Spleen (tissue), 11 donors: ENCODE measurements around the gene GRIK2. TPM values are rescaled to one million over a fixed set of nuclear protein-coding genes. Genes with fewer than 3 reads are reported as not detected.

Experiments
- DNase-seq: peaks from one replicate; pipeline ENCODE4 v3.0.0-alpha.2; 2020
- H3K27ac ChIP-seq, 8 donors: fragments of 200-600 bp; sonication (generic) in 7 of 8; 1 replicate in 4 of 8; 2 replicates in 4 of 8; pipeline versions ENCODE4 v1.5.0 to v1.8.0; 2016 to 2021; ENCODE audit warnings: inconsistent platforms in 4 of 8, mild to moderate bottlenecking in 4 of 8, moderate library complexity in 1 of 8
- H3K27me3 ChIP-seq, 7 donors: fragments of 200-600 bp; sonication (generic) in 6 of 7; replicated peaks in 1 of 7; 1 replicate in 4 of 7; 2 replicates in 3 of 7; pipeline versions ENCODE4 v1.5.0 to v1.8.0; 2016 to 2021; ENCODE audit warnings: inconsistent platforms in 3 of 7, mild to moderate bottlenecking in 1 of 7
- H3K36me3 ChIP-seq, 6 donors: fragments of 200-600 bp; sonication (generic) in 5 of 6; 1 replicate in 4 of 6; 2 replicates in 2 of 6; pipeline versions ENCODE4 v1.5.0 to v1.8.0; 2016 to 2021; ENCODE audit warnings: inconsistent platforms in 2 of 6
- H3K4me1 ChIP-seq, 6 donors: fragments of 200-600 bp; sonication (generic) in 5 of 6; 1 replicate in 3 of 6; 2 replicates in 3 of 6; pipeline versions ENCODE4 v1.5.0 to v1.8.0; 2016 to 2021; ENCODE audit warnings: inconsistent platforms in 3 of 6
- H3K4me3 ChIP-seq, 8 donors: fragments of 200-600 bp; sonication (generic) in 7 of 8; 1 replicate in 4 of 8; 2 replicates in 4 of 8; pipeline versions ENCODE4 v1.5.0 to v1.8.0; 2016 to 2021; ENCODE audit warnings: inconsistent platforms in 4 of 8, mild to moderate bottlenecking in 4 of 8, moderate library complexity in 2 of 8
- H3K9me3 ChIP-seq, 8 donors: fragments of 200-600 bp; sonication (generic) in 7 of 8; 1 replicate in 4 of 8; 2 replicates in 4 of 8; pipeline versions ENCODE4 v1.5.0 to v1.8.0; 2016 to 2021; ENCODE audit warnings: inconsistent platforms in 4 of 8
- POLR2A ChIP-seq, 3 donors: fragments of 450-650 bp; IDR thresholded peaks; one replicate each; pipeline ENCODE4 v1.5.1; 2017; ENCODE audit warnings: antibody characterized with exemption in 3 of 3, mild to moderate bottlenecking in 1 of 3
- POLR2AphosphoS5 ChIP-seq, 3 donors: sonication (generic); formaldehyde crosslinking; IDR thresholded peaks; one replicate each; pipeline ENCODE4 v1.5.1; 2017; ENCODE audit warnings: antibody characterized with exemption in 3 of 3
- WGBS, 5 donors: extraction: QIAGEN DNeasy Blood & Tissue Kit in 3 of 5; methylation state at CpG; one replicate each; pipeline versions ENCODE4 v1.1.5 to v1.1.7; 2013 to 2018; 5-methylcytosine and 5-hydroxymethylcytosine counted together
- intact Hi-C: fragments of 100-400 bp; cut with DNase I; formaldehyde crosslinking; loops from one replicate; pipeline ENCODE4 v1.15.0; 2023; ENCODE audit warnings: low total_unique reads
- polyA plus RNA-seq, 3 donors: library from polyadenylated mRNA; stranded (reverse); fragments of 200-250 nt; gene quantifications; one replicate each; pipeline ENCODE4 v1.2.1, GENCODE V29; 2013
- total RNA-seq, 7 donors: library from RNA; depleted of rRNA in 3 of 7; stranded (reverse); fragments of >200 nt in 3 of 7; fragmentation: NEBNext Ultra II Directional in 4 of 7; extraction: Animal tissue kit (Norgen Biotek cat#: 25700) in 4 of 7; gene quantifications; one replicate each; pipeline versions ENCODE4 v1.1.0 to v1.2.1, GENCODE V29; 2016 to 2021
- TF ChIP-seq, protein P1 (sequence below), 11 experiments: fragments of 200-600 bp in 7 of 11; fragments of 450-650 bp in 4 of 11; sonication (generic) in 4 of 11; IDR thresholded peaks in 8 of 11; conservative IDR thresholded peaks in 3 of 11; 1 replicate in 7 of 11; 2 replicates in 4 of 11; pipeline versions ENCODE4 v1.4.0 to v1.8.0; 2016 to 2021; ENCODE audit warnings: antibody characterized with exemption in 11 of 11, inconsistent platforms in 4 of 11, mild to moderate bottlenecking in 1 of 11
- donor health status: healthy with polysubstance abuse.
- donor health status: DM: no; HTN: no; CAD: no; lungs with moderate emphysema.
- donor health status: DM: no; HTN: no; CAD: no.
- donor health status: Bipolar disorder and iron deficiency.
- donor health status: healthy.
- donor health status: DM: no; HTN: no; CAD: no.
- donor health status: DM: yes; HTN: yes; CAD: no.

The GRIK2 gene
- total and polyA plus RNA-seq, 10 donors = 0.07 to 2.7 (median 0.89) TPM

DNA sequence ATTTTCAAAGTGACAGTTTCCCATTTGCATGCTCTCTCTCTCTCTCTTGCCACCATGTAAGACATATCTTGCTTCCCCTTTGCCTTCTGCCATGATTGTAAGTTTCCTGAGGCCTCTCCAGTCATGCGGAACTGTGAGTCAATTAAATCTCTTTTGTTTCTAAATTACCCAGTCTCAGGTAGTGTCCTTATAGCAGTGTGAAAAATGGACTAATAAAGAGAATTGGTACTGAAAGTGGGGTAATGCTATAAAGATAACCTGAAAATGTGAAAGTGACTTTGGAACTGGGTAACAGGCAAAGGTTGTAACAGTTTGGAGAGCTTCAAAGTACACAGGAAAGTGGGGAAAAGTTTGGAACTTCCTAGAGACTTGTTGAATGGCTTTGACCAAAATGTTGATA lies 389.8 kb downstream of the GRIK2 start:
- TF ChIP-seq POLR2A (IDR thresholded peaks at IDR 0.05) (no peak), POLR2AphosphoS5 (IDR thresholded peaks at IDR 0.05) (no peak)
- TF ChIP-seq, protein P1, sequence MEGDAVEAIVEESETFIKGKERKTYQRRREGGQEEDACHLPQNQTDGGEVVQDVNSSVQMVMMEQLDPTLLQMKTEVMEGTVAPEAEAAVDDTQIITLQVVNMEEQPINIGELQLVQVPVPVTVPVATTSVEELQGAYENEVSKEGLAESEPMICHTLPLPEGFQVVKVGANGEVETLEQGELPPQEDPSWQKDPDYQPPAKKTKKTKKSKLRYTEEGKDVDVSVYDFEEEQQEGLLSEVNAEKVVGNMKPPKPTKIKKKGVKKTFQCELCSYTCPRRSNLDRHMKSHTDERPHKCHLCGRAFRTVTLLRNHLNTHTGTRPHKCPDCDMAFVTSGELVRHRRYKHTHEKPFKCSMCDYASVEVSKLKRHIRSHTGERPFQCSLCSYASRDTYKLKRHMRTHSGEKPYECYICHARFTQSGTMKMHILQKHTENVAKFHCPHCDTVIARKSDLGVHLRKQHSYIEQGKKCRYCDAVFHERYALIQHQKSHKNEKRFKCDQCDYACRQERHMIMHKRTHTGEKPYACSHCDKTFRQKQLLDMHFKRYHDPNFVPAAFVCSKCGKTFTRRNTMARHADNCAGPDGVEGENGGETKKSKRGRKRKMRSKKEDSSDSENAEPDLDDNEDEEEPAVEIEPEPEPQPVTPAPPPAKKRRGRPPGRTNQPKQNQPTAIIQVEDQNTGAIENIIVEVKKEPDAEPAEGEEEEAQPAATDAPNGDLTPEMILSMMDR (IDR thresholded peaks at IDR 0.05 in 8 of 11, conservative IDR thresholded peaks at IDR 0.05 in 3 of 11) = no peak
- Histone ChIP-seq H3K4me3 (no peak overlapping the region), H3K36me3 (no peaks in the 10 kb centered on the region), H3K27ac (no peak overlapping the region), H3K4me1 (no peaks in the 10 kb centered on the region), H3K9me3 (peaks cover 0 to 21% (median 10%) of the 10 kb centered on the region in 8 donors), H3K27me3 (no peaks in the 10 kb centered on the region)
- WGBS, 5 donors = 87 to 97% (median 93%) methylated on average over 1 of the region's 1 CpG
- intact Hi-C loops = no loop called here
- DNase-seq = no peak

DNA sequence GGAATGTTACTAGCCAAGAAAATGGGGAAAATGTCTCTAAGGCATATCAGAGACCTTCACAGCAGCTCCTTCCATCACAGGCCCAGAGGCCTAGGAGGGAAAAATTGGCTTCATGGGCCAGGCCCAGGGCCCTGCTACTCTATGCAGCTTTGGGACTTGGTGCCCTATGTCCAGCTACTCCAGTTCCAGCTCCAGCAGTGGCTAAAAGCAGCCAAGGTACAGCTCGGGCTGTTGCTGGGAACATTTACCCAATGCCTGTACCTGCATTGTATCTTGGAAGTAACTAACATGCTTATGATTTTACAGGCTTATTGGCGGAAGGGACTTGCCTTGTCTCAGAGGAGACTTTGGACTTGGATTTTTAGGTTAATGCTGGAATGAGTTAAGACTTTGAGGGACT lies 390.6 kb downstream of the GRIK2 start:
- H3K36me3 ChIP-seq = no peaks in the 10 kb centered on the region
- TF ChIP-seq POLR2AphosphoS5 (IDR thresholded peaks at IDR 0.05) (no peak), POLR2A (IDR thresholded peaks at IDR 0.05) (no peak)
- TF ChIP-seq, protein P1 (IDR thresholded peaks at IDR 0.05 in 8 of 11, conservative IDR thresholded peaks at IDR 0.05 in 3 of 11) = no peak
- no peak overlapping the region for H3K4me3 ChIP-seq
- WGBS, 5 donors = 68 to 95% (median 83%) methylated on average over 2 of the region's 2 CpGs
- H3K27me3 ChIP-seq = no peaks in the 10 kb centered on the region
- H3K9me3 ChIP-seq = peaks cover 0 to 21% (median 10%) of the 10 kb centered on the region in 8 donors
- H3K4me1 ChIP-seq = no peaks in the 10 kb centered on the region
- H3K27ac ChIP-seq = no peak overlapping the region
- intact Hi-C loops = no loop called here
- DNase-seq = no peak

DNA sequence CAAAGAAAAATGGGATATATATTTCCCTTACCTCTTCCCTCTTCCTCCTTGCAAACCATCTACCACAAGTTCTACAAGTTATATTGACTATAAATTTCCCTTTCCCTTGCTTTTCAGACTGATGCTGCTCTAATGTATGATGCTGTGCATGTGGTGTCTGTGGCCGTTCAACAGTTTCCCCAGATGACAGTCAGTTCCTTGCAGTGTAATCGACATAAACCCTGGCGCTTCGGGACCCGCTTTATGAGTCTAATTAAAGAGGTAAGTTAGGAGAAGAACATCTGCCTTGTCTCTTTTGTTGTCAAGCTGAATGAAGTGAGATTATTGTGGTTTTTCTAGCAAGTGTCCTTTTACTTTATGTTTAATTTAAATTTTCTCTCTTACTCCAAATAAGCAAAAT lies 406.0 kb downstream of the GRIK2 start:
- 87 to 90% (median 88%) methylated on average over 5 of the region's 5 CpGs for WGBS, 5 donors
- no peaks in the 10 kb centered on the region for H3K27me3 ChIP-seq

DNA sequence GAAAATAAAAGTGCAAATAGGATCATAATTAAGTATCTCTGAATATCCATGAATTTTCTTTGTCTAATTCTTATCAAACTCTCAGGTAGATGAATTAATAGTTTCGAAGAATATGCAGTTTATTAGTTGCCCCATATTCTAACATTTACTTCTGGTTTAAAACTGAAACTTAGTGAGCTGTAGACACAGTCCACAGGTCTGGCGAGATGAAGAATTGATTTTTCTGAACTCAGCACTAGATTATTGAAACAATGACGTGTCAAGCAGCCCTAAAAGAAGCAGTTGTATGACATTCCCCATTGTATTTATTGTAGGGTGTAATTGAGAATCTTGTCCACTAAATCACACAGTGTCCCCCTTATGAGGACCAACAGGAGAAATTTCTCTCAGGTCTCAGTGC lies 407.1 kb downstream of the GRIK2 start:
- H3K36me3 ChIP-seq = no peaks in the 10 kb centered on the region
- no peak overlapping the region for H3K4me3 ChIP-seq
- no peaks in the 10 kb centered on the region for H3K4me1 ChIP-seq
- no peak for DNase-seq
- intact Hi-C loops = no loop called here
- no peak overlapping the region for H3K27ac ChIP-seq
- 69 to 78% (median 71%) methylated on average over 3 of the region's 3 CpGs for WGBS, 5 donors
- no peaks in the 10 kb centered on the region for H3K9me3 ChIP-seq
- H3K27me3 ChIP-seq = no peaks in the 10 kb centered on the region
- TF ChIP-seq POLR2A (IDR thresholded peaks at IDR 0.05) (no peak), POLR2AphosphoS5 (IDR thresholded peaks at IDR 0.05) (no peak)
- TF ChIP-seq, protein P1 (IDR thresholded peaks at IDR 0.05 in 8 of 11, conservative IDR thresholded peaks at IDR 0.05 in 3 of 11) = no peak

More for the DNA sequence above, 406.0 kb downstream of the GRIK2 start:
- Histone ChIP-seq H3K36me3 (no peaks in the 10 kb centered on the region), H3K4me1 (no peaks in the 10 kb centered on the region), H3K27ac (no peak overlapping the region), H3K9me3 (peaks cover 0 to 4% (median 0%) of the 10 kb centered on the region in 8 donors), H3K4me3 (no peak overlapping the region)
- no peak for DNase-seq
- intact Hi-C loops = no loop called here
- TF ChIP-seq POLR2A (IDR thresholded peaks at IDR 0.05) = no peak
- TF ChIP-seq, protein P1 (IDR thresholded peaks at IDR 0.05 in 8 of 11, conservative IDR thresholded peaks at IDR 0.05 in 3 of 11) = no peak
- TF ChIP-seq POLR2AphosphoS5 (IDR thresholded peaks at IDR 0.05) = no peak
